K562 (cell line): ENCODE data around the gene FKBP11. TPM values are rescaled to one million over a fixed set of nuclear protein-coding genes. Genes with fewer than 3 reads are reported as not detected.

Experiments used
- CCNT2 ChIP-seq: IDR thresholded peaks from 2 replicates; pipeline ENCODE4 v1.6.1; 2011; ENCODE audit warnings: borderline replicate concordance, low read depth, mild to moderate bottlenecking, moderate library complexity, mixed read lengths, low read length; ENCODE audit not compliant: insufficient read length; ENCODE audit errors: extremely low read depth
- IRF1 ChIP-seq: sonication (generic); formaldehyde crosslinking; IDR thresholded peaks from 2 replicates; pipeline ENCODE4 v1.8.0; 2022; ENCODE audit warnings: missing genetic modification reagents, mild to moderate bottlenecking, borderline replicate concordance
- MAFF ChIP-seq: IDR thresholded peaks from 2 replicates; pipeline ENCODE4 v1.6.1; 2012; ENCODE audit warnings: low read length, improper control_type of control experiment
- RFX7 ChIP-seq: fragments of 250-450 bp; sonication (Bioruptor Pico); IDR thresholded peaks from 2 replicates; pipeline ENCODE4 v1.5.1; 2021; ENCODE audit warnings: mild to moderate bottlenecking
- SMAD2 ChIP-seq: fragments of 150-350 bp; IDR thresholded peaks from 2 replicates; pipeline ENCODE4 v1.6.1; 2014; ENCODE audit warnings: low read depth, mild to moderate bottlenecking, low read length
- SMAD3 ChIP-seq: fragments of 450-650 bp; formaldehyde crosslinking; conservative IDR thresholded peaks from 2 replicates; pipeline ENCODE4 v1.4.0; 2020; ENCODE audit warnings: mild to moderate bottlenecking
- SNIP1 ChIP-seq: fragments of 450-650 bp; IDR thresholded peaks from 2 replicates; pipeline ENCODE4 v1.7.1; 2017; ENCODE audit warnings: low read depth, mild to moderate bottlenecking
- ZBTB33 ChIP-seq: sonication (generic); formaldehyde crosslinking; IDR thresholded peaks from 2 replicates; pipeline ENCODE4 v1.8.1; 2023; ENCODE audit warnings: mild to moderate bottlenecking, missing genetic modification reagents
- ZFP30 ChIP-seq: fragments of 250-450 bp; sonication (Bioruptor Pico); IDR thresholded peaks from 2 replicates; pipeline ENCODE4 v1.8.0; 2022; ENCODE audit warnings: moderate library complexity, mild to moderate bottlenecking, inconsistent platforms, borderline replicate concordance
- ZNF133 ChIP-seq: fragments of 250-450 bp; sonication (Bioruptor Pico); IDR thresholded peaks from 2 replicates; pipeline ENCODE4 v1.4.0; 2020; ENCODE audit warnings: mild to moderate bottlenecking
- ZNF24 ChIP-seq: fragments of 450-650 bp; IDR thresholded peaks from 2 replicates; pipeline ENCODE4 v1.6.1; 2016
- ZNF740 ChIP-seq, 3 experiments: fragments of 200-800 bp in 1 of 3; sonication (Bioruptor generic) in 1 of 3; sonication (generic) in 1 of 3; formaldehyde crosslinking in 1 of 3; IDR thresholded peaks; 2 replicates each; pipeline versions ENCODE4 v1.6.1 to v1.8.0; 2016 to 2022; ENCODE audit warnings: mild to moderate bottlenecking in 2 of 3, missing compliant biosample characterization in 2 of 3, missing genetic modification characterization in 2 of 3, missing genetic modification reagents in 1 of 3
- polyA plus RNA-seq, 8 experiments: library from polyadenylated mRNA; depleted of rRNA in 4 of 8; stranded (reverse) in 5 of 8; unstranded in 3 of 8; fragments of >200 nt; fragmentation: Nextera tagmentation in 2 of 8; fragmentation: Illumina TruSeq in 1 of 8; extraction: Ambion mirVana in 2 of 8; extraction: Trizol in 1 of 8; gene quantifications; 2 replicates each; pipeline versions ENCODE4 v1.2.1 to v1.2.3, GENCODE V29; 2011 to 2014; ENCODE audit warnings: inconsistent platforms in 1 of 8, missing spikeins in 1 of 8
- total RNA-seq, 7 experiments: library from RNA; depleted of rRNA in 6 of 7; stranded (reverse); fragments of >200 nt in 6 of 7; fragmentation: Illumina TruSeq in 2 of 7; extraction: Trizol in 2 of 7; gene quantifications; 2 replicates each; pipeline versions ENCODE4 v1.2.1 to v1.2.3, GENCODE V29; 2011 to 2021; ENCODE audit warnings: low replicate concordance in 1 of 7

The FKBP11 gene
- total and polyA plus RNA-seq, 9 of the 15 experiments (the other 6 are each of a cell fraction or from before 2014, with no cell fraction given): 1.6 to 8.2 (median 5.8) TPM

- no peak for TF ChIP-seq ZBTB33 (CRISPR knock-in tag)
- TF ChIP-seq ZNF740 (CRISPR knock-in tag; IDR thresholded peaks at IDR 0.05): no peak
- TF ChIP-seq ZNF740 (tag; IDR thresholded peaks at IDR 0.05): no peak
- TF ChIP-seq MAFF: no peak
- no peak for TF ChIP-seq SMAD3 (CRISPR knock-in tag)
- no peak for TF ChIP-seq CCNT2
- no peak for TF ChIP-seq ZFP30
- no peak for TF ChIP-seq ZNF133 (CRISPR knock-in tag)
- no peak for TF ChIP-seq ZNF24
- no peak for TF ChIP-seq SNIP1
- no peak for TF ChIP-seq IRF1
- no peak for TF ChIP-seq RFX7 (CRISPR knock-in tag)
- no peak for TF ChIP-seq SMAD2
Observed at GRCh38 chr12:48878548-48878947, 46.7 kb downstream of the FKBP11 start (continued).
